Tibial nerve (tissue), 4 donors: ENCODE results near the gene ARHGEF17.

ENCODE experiments used
- EP300 ChIP-seq, 2 donors: sonication (generic); formaldehyde crosslinking; IDR thresholded peaks; one replicate each; pipeline ENCODE4 v1.6.1; 2017; ENCODE audit warnings: antibody characterized with exemption in 2 of 2, mild to moderate bottlenecking in 1 of 2
- POLR2A ChIP-seq, 2 donors: fragments of 450-650 bp; IDR thresholded peaks; one replicate each; pipeline ENCODE4 v1.6.1; 2017; ENCODE audit warnings: antibody characterized with exemption in 2 of 2, mild to moderate bottlenecking in 2 of 2, moderate library complexity in 2 of 2
- TF ChIP-seq, protein P1 (sequence below), 5 experiments: fragments of 200-600 bp in 3 of 5; fragments of 450-650 bp in 2 of 5; sonication (generic) in 3 of 5; IDR thresholded peaks; one replicate each; pipeline ENCODE4 v1.5.1; 2016 to 2019; ENCODE audit warnings: antibody characterized with exemption in 5 of 5, mild to moderate bottlenecking in 3 of 5, moderate library complexity in 2 of 5

DNA sequence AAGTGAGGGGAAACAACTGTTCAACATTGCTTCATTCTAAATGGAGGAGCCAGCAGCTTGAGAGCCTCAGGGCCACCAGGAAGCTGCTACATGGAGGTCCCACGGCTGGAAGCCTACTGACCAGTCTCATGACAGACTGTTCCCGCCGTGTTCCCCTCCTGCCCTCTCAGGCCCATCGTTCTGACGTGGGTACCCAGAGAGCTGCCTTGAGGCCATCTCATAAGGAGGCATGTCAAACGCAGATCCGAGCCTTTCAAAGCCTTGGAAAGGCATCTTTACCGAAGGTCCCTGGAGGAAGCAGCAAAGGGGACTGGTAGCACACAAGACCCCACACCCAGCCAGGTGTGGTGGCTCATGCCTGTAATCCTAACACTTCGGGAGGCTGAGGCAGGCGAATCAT, 8.3 kb upstream of the ARHGEF17 start:
- TF ChIP-seq, protein P1, sequence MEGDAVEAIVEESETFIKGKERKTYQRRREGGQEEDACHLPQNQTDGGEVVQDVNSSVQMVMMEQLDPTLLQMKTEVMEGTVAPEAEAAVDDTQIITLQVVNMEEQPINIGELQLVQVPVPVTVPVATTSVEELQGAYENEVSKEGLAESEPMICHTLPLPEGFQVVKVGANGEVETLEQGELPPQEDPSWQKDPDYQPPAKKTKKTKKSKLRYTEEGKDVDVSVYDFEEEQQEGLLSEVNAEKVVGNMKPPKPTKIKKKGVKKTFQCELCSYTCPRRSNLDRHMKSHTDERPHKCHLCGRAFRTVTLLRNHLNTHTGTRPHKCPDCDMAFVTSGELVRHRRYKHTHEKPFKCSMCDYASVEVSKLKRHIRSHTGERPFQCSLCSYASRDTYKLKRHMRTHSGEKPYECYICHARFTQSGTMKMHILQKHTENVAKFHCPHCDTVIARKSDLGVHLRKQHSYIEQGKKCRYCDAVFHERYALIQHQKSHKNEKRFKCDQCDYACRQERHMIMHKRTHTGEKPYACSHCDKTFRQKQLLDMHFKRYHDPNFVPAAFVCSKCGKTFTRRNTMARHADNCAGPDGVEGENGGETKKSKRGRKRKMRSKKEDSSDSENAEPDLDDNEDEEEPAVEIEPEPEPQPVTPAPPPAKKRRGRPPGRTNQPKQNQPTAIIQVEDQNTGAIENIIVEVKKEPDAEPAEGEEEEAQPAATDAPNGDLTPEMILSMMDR (IDR thresholded peaks at IDR 0.05) = no peak
- TF ChIP-seq EP300 (IDR thresholded peaks at IDR 0.05) = no peak
- no peak for TF ChIP-seq POLR2A (IDR thresholded peaks at IDR 0.05)
